ENCODE results near the gene NTNG1.
"Not testable (repeated sequence)": the region's sequence is repeated elsewhere in the genome, so short reads cannot be mapped to it uniquely, and the experiment has no call there.

Gene NTNG1

DNA sequence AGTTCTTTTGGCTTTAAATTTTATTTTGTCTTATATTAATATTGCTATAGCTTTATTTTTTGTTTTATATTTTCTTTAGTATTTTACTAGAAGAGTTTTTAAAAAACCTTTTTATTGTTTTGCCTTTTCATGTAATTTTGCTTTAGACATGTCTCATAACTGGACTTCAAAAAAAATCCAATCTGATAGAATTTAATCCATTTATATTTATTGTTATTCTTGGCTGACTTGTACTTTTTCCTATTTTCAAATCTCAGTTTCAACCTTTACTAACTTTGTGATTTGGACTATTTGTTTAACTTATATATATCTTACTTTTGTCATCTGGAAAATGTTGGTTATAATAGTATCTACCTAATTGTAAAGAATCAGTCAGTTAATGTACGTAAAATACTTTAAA lies 61.2 kb downstream of the NTNG1 start:
- no peak for DNase-seq

DNA sequence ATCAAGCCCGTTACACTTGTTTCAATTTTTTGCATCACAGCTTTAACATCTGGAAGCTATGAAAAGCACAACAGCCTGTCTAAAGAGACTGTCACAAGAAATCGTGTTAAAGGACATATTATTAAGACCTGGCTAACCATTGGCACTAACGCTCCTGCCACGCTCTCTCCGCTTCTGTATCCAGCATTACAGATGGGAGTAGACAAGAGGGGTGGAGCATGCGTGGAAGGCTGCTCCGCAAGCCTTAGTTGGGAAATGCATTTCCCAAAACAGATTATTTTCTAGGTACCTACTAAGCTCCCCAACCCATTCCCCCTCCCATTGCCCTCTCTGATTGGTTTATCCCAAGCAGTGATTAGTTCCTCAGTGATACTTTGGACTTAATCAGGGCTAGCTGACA lies 72.4 kb downstream of the NTNG1 start:
- no peak for DNase-seq

- DNase-seq = no peak
Measured at GRCh38 chr1:107220036-107220435, 79.2 kb downstream of the NTNG1 start.

DNA sequence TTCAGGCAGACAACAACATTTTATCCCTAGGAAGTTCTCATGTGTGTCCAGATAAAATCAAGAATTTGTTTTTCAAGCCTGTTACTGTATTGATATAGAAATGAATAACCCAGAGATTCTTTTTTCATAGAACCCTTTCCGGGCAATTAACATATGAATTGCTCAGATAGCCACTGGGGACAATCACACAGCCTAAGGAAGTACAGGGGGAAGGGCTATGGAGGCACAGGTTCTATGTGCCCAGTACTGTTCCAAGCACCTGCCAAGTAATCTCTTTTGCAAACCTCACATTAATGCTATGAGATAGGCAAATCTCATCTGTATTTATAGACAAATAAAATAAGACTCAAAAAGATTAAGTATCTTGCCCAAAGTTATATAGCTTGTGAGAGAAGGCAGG lies 84.9 kb downstream of the NTNG1 start:
- DNase-seq = no peak

DNA sequence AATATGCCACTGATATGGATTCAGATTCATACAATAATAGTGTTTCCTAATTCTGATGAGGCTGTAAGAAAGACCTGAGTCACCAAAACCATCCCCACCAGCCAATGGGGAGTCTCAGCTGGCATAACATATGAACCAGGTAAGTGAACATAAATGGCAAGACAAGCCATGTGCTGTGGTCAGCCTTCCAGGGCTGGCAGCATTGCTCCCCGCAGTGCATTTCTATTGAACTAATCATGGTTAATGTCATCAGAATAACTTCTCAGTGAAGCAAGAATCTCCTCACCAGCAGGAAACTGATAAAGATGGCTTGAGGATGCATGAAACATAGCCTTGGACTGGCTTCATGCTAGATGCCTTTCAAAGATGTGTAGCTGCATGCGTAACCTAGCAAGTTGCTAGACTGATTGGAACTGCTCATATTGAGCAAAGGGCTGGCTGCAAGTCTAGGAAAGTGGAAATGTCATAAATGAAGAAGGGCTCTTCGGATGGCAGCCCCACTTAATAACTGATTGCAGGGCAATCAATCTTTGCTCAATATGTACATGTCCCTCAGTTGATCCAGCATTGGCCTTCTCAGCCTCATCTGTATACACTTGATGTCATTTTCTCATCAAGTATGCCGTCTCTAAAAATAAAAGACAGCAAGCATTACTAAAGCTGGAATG lies 88.0 kb downstream of the NTNG1 start:
- DNase-seq = no peak

GRCh38 chr1:107229711-107230110 lies 88.9 kb downstream of the NTNG1 start:
- DNase-seq = no peak

GRCh38 chr1:107230121-107230520 lies 89.3 kb downstream of the NTNG1 start:
- DNase-seq = no peak

GRCh38 chr1:107231291-107231690 lies 90.5 kb downstream of the NTNG1 start:
- DNase-seq = no peak

- DNase-seq = no peak
Measured at GRCh38 chr1:107232426-107232825, 91.6 kb downstream of the NTNG1 start.

DNA sequence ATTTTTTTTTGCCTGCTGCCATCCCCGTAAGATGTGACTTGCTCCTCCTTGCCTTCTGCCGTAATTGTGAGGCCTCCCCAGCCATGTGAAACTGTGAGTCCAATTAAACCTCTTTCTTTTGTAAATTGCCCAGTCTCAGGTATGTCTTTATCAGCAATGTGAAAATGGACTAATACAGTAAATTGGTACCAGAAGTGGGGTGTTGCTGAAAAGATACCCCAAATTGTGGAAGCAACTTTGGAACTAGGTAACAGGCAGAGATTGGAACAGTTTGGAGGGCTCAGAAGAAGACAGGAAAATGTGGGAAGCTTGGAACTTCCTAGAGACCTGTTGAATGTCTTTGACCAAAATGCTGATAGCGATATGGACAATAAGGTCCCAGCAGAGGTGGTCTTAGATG lies 95.9 kb downstream of the NTNG1 start:
- DNase-seq = not testable (repeated sequence)

DNA sequence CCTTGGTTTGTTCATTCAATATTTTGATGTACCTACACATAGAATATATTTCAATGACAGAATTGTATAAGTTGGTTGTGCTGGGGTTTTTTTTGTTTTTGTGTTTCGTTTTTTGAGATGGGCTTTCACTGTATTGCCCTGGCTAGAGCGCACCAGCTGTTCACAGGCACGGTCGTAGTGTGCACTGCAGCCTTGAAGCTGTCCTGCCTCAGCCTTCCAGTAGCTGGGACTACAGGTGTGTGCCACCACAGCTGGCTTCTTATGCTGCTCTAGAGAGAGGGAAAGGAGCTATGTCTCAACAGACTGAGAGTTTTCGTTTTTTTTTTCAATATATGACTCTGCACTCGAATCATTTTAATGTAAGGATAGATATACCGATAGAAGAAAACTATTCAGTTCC lies 102.6 kb downstream of the NTNG1 start:
- no peak for DNase-seq

GRCh38 chr1:107244709-107245500 lies 104.1 kb downstream of the NTNG1 start:
- DNase-seq = no peak

- no peak for DNase-seq
Measured at GRCh38 chr1:107246775-107247345, 106.0 kb downstream of the NTNG1 start.

DNA sequence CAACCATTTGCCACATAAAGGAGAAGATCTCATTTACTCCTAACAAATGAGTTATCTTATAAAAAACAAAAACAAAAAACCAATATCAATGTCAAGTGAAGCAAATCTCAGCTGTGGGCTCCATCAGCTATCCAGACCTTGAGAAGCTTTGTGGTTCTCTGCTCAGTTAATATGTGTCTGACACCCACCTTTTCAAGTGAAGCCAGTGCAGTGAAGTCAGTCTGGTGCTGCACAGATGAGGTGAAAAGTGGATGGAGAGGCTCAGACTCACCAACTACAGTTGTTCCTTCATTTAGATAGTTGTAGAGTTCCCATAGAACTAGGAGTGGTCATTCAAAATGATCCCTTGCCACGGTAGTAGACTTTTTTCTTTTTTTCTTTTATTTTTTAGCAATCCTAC lies 106.8 kb downstream of the NTNG1 start:
- no peak for DNase-seq

DNA sequence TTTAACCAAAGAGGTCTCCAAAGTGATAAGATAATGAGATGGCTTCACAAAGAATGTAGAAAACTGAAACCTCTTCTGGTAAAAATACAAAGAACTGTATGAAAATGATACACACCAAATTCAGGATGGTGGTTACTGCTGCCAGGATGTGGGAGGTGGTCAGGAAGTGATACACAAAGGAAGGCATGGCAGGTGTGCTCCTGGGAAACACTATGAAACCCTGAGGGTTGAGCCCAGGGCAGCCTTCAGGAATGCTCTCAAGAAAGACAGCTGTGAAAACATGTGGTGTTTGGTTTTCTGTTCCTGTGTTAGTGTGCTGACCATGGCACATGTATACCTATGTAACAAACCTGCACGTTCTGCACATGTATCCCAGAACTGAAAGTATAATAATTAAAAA lies 109.3 kb downstream of the NTNG1 start:
- DNase-seq = no peak

DNA sequence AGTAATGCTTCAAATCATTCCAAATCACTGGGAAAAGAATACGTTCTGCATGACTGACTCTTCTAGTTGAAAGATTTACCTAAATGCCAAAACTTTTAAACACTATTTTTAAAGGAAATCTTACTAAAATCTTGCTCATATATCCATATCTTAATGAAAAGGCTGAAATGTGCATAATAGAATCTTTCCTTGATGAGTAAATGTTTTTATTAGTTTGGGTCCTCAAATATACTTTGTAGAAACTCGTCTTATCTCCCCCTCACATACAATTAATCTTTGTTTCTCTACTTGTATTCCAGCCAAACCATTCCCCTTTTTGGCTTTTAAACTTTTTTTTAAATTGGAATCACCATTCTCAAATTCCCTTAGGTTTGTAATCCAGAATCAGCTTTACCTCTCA lies 110.2 kb downstream of the NTNG1 start:
- DNase-seq = no peak

DNA sequence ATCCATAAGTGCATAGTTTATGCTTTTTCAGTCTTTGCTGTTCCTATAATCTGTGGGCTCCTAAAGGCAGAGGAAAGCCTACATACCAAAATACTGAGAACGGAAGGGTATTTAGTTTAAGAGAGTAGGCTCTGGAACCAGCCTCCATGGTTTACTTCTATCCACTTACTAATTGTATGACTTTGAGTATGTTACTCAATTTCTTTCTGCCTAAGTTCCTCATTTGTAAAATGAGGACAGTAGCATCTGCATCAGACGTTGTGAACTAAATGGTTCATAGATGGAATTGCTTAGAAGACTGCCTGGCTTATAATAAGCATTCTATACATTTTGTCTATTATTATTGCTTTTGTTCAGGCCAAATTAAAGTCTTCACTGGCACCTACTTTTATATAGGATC lies 111.0 kb downstream of the NTNG1 start:
- DNase-seq = no peak

DNA sequence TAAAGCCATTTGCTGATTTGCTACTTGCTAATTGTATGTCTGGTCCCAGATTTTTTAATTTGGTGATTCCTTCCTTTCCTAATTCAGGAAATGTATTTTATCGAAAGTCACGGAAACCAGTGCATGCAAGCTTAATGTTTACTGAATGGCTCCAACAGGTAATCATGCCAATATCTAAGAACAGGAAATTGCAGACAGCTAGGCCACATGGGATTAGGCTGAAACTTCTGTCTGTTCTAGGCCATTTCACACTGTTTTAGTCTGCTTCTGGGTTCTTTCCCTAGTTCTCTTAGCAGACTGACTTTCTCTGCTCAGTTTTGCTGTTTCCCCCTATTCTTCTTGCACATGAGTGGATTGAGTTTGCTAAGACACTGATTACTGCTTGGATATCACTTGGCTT lies 111.4 kb downstream of the NTNG1 start:
- no peak for DNase-seq

DNA sequence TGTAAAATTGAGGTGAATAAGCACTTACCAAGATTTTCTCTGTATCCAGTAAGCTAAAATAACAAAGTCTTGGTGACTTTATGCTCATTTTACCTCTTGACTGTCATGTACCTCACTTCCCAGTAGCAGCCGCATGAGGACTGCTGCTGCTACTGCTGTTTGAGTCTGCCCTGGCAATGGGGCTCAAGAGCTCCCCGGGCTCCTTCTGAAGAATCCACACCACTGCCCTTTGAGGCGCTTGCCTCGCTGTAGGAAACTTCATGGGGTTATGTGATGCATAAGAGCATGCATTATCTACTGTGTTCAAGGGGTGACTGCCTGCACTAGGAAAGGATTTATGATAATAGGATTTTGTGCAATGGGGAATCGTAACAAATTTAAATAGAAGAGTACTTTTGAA lies 113.5 kb downstream of the NTNG1 start:
- no peak for DNase-seq

GRCh38 chr1:107255469-107255868 lies 114.6 kb downstream of the NTNG1 start:
- DNase-seq = no peak

DNA sequence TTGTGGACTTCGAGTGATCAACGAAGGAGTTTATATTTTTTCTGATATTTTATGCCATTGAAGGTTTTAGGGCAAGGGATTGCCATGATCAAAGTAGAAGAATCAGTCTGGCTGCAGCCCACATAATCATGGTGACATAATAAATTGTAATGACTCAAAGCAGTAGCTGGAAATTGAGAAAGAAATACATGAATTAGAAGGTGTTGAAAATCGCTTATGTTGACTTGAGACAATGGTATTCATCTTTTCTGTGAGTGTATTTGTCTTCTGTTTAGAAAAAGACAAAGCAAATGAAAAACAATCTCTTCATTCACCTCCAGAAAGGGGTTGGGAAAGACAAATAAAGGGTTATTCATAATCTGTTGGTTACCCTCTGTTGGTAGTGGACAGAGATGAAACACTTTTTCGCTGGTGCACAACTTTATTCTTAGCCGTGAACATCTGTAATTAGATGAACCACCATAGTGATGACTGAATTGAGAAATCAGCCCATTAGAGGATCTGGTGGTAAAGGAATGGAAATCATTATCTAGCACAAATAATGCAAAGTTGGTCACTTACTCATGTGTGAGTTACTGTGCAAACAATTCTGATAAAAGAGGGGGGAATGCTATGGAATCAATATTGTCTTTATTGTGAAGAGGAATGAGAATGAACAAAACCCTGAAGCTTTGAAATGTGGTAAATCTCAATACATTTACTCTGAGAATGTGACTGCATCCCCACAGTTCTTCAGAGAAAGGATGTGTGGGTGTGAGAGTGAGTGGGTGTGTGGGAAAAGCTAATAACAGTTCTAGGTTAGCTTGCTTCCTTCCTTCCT lies 121.8 kb downstream of the NTNG1 start:
- DNase-seq = no peak

DNA sequence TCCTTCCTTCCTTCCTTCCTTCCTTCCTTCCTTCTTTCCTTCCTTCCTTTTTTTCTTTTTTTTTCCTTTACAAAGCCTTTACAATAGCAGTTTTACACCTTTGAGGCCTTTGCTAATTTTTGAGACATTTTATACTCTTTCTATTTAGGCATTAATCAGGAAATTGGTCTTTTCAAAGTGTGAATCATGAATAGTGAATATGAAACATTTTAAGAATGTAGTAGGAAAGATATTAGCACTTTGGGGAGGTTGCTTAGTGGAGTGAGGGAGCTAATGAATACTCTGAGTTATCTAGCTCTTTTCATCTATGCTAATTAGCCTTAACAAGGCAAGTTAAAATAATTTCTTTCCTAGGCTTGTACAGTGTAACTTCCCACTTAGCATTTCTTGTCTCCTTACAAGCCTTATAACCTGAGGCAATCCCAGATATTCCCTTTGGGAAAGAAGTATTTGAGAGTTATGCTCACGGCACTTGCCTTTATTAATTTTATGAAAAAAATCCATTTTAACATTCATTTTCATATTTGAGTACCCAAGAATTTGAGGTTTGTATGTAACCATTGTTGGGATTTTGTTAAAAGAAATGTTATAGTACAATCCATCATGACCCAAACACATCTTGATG lies 122.6 kb downstream of the NTNG1 start:
- DNase-seq = no peak

GRCh38 chr1:107264007-107264406 lies 123.2 kb downstream of the NTNG1 start:
- DNase-seq = no peak
